ENCODE data around the gene OR2G3. TPM values are rescaled to one million over a fixed set of nuclear protein-coding genes. Genes with fewer than 3 reads are reported as not detected.

The OR2G3 gene
- total RNA-seq, result not detected

DNA sequence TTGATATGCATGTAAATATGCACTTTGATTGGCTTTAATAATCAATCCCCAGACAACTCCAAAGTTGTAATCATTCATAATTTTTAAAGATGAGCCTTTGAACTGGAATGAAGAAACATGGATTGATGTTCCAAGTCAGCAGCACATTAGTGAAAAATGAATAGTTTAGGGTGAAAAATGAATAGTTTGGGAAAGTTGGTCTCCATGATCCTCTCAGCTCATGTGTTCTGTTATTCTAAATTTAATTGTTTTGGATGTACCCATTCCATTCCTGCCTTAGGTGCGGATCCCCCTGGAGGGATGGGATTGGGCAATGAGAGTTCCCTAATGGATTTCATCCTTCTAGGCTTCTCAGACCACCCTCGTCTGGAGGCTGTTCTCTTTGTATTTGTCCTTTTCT is at the start of gene OR2G3:
TSS of gene OR2G3 (plus strand) at position 301 of the 400 bp plus-strand sequence. CDS start at position 301, 0 bp downstream.
- TF ChIP-seq, protein P1, sequence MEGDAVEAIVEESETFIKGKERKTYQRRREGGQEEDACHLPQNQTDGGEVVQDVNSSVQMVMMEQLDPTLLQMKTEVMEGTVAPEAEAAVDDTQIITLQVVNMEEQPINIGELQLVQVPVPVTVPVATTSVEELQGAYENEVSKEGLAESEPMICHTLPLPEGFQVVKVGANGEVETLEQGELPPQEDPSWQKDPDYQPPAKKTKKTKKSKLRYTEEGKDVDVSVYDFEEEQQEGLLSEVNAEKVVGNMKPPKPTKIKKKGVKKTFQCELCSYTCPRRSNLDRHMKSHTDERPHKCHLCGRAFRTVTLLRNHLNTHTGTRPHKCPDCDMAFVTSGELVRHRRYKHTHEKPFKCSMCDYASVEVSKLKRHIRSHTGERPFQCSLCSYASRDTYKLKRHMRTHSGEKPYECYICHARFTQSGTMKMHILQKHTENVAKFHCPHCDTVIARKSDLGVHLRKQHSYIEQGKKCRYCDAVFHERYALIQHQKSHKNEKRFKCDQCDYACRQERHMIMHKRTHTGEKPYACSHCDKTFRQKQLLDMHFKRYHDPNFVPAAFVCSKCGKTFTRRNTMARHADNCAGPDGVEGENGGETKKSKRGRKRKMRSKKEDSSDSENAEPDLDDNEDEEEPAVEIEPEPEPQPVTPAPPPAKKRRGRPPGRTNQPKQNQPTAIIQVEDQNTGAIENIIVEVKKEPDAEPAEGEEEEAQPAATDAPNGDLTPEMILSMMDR (IDR thresholded peaks at IDR 0.05), result no peak
- no peak for TF ChIP-seq POLR2A (IDR thresholded peaks at IDR 0.05)
- no peak within 1 kb of the TSS for H3K4me3 ChIP-seq (ENCODE audit: low read depth, poor library complexity, severe bottlenecking)
- no peak for DNase-seq (ENCODE audit: low spot score in 2 of 2)
- intact Hi-C loops (cut with DNase I; ENCODE audit: low total_unique reads), result no loop called here
- 73 to 81% methylated on average over 2 of the region's 2 CpGs for WGBS, 2 donors

DNA sequence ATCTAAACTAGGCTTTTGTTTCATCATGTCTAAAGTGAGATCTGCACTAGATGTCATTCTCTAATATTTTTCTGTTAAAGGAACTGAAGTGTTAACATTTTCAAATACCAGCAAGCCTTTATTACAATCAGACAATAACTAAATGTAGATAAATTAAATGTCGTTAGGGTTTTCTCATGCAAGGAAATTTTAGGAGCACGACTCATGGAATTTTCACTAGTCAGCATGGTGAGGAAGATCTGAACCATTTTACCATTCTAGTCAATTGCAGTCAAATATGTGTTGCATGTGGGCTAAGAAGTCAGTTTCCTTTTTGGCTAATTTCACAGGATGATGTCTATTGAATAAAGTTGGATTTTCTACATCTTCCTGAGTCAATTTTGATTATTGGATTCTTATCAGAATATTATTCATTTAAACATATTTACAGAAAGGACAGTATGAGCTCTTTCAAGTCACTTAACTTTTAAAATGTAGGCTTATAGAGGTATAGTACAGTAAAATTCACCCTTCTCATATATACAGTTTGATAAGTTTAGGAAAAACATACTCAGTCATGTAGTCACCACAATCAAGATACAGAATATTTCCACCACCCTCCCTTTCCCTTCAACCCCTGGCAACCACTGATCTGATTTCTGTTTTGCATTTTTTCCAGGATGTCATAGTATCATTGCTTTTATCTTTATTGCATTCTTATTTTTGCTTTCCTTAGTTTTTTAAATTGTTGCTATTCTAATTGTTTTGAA is 47.3 kb upstream of the OR2G3 start:
- TF ChIP-seq POLR2A (IDR thresholded peaks at IDR 0.05), result no peak
- TF ChIP-seq, protein P1 (IDR thresholded peaks at IDR 0.05), result no peak
- no peak overlapping the region for H3K4me3 ChIP-seq (ENCODE audit: low read depth, poor library complexity, severe bottlenecking)
- WGBS, 2 donors, result 73 to 74% methylated on average over 2 of the region's 2 CpGs
- no peak for DNase-seq (ENCODE audit: low spot score in 2 of 2)
- intact Hi-C loops (cut with DNase I; ENCODE audit: low total_unique reads), result no loop called here

DNA sequence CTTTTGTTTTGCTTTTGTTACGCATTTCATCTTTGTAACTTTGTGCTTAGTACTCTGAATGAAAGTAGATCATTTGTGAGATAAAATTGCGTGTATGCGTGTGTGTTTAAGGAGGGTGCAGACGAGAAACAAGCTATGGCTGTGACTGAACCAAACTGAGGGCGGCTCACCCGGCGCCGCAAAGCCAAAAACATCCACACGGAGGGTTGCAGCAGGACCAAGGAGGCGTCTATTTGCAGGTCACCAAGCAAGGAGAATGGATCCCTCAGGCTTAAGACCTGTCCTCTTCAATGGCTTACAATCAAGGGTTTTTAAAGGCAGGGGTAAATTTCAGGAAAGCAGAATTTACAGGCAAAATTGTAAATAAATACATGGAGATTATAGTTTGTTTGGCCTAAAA is 43.7 kb upstream of the OR2G3 start:
- WGBS, 2 donors, result 67 to 70% methylated on average over 10 of the region's 10 CpGs
- intact Hi-C loops (cut with DNase I; ENCODE audit: low total_unique reads), result no loop called here
- TF ChIP-seq POLR2A (IDR thresholded peaks at IDR 0.05), result no peak
- TF ChIP-seq, protein P1 (IDR thresholded peaks at IDR 0.05), result no peak
- no peak for DNase-seq (ENCODE audit: low spot score in 2 of 2)
- no peak overlapping the region for H3K4me3 ChIP-seq (ENCODE audit: low read depth, poor library complexity, severe bottlenecking)

DNA sequence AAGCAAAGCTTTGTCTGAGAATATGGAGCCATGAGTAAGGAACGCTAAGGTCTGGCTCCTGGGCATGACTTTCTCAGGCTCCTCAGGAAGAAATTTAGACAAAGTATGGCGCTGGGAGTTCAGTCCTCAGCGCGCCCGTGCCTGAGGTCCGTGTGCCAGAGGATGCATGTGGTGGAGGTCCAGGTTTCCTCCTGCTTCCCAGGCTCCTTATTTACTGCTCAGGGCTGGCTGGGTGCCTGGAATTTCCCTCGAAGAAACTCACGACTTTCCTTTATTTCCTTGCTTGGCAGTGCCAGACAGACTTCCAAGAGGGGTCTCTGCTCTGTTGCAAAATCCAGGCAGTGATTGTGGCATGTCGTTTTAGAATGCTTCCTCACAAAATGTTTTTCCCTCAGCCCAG is 43.2 kb upstream of the OR2G3 start:
- no peak overlapping the region for H3K4me3 ChIP-seq (ENCODE audit: low read depth, poor library complexity, severe bottlenecking)
- intact Hi-C loops (cut with DNase I; ENCODE audit: low total_unique reads), result no loop called here
- WGBS, 2 donors, result 64 to 66% methylated on average over 9 of the region's 9 CpGs
- no peak for DNase-seq (ENCODE audit: low spot score in 2 of 2)
- no peak for TF ChIP-seq POLR2A (IDR thresholded peaks at IDR 0.05)
- TF ChIP-seq, protein P1 (IDR thresholded peaks at IDR 0.05), result no peak

DNA sequence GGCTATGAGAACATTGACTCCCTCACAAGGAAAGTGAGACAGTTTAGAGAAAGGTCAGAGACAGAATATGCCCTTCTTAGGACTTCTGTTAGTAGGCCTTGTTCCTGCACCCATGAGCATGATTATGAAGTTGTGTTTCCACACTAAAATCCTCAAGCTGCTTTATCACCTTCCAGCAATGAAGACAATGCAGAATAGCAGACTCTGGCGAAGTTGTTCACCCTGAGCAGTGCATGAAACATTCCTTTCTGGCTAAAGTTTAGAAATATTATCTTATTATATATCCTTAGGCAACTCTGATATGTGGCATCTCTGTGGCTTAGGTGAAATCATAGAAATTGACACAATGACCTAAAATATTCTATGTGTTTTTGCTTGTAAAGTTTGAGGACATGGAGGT is 31.1 kb upstream of the OR2G3 start:
- no peak for DNase-seq (ENCODE audit: low spot score in 2 of 2)
- intact Hi-C loops (cut with DNase I; ENCODE audit: low total_unique reads), result no loop called here
- H3K4me3 ChIP-seq (ENCODE audit: low read depth, poor library complexity, severe bottlenecking), result no peak overlapping the region
- no peak for TF ChIP-seq POLR2A (IDR thresholded peaks at IDR 0.05)
- WGBS, 2 donors, result 37 to 55% methylated on average over 1 of the region's 1 CpG

DNA sequence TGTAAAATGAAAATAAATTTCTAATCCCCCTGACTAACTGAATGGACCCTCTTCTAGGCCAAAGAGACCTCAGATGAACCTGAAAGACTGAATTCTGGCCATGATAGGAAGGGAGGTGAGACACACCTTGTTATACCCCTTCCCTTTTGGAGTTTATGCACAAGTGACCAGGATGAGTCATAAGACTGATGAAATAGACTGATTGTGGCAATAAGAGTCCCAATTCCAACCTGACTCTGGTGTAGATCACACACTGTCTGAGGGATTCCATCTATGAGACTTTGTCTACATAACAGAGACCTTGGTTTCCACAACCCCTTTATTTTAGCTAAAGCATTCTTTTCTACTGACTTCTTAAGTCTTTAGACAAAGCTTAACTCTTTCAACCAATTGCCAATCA is 30.7 kb upstream of the OR2G3 start:
- H3K4me3 ChIP-seq (ENCODE audit: low read depth, poor library complexity, severe bottlenecking), result no peak overlapping the region
- intact Hi-C loops (cut with DNase I; ENCODE audit: low total_unique reads), result no loop called here
- no peak for TF ChIP-seq POLR2A (IDR thresholded peaks at IDR 0.05)
- TF ChIP-seq, protein P1 (IDR thresholded peaks at IDR 0.05), result no peak
- DNase-seq (ENCODE audit: low spot score in 2 of 2), result no peak
